HepG2 (cell line): ENCODE data around the gene METTL22. TPM values are rescaled to one million over a fixed set of nuclear protein-coding genes. Genes with fewer than 3 reads are reported as not detected.

Experiments
- ARID5B ChIP-seq: IDR thresholded peaks from 2 replicates; pipeline ENCODE4 v1.4.0; 2020; ENCODE audit warnings: mild to moderate bottlenecking, missing genetic modification reagents
- CREM ChIP-seq, 2 experiments: sonication (generic) in 1 of 2; formaldehyde crosslinking in 1 of 2; IDR thresholded peaks; 2 replicates each; pipeline versions ENCODE4 v1.4.0 to v1.6.1; 2016 to 2020; ENCODE audit warnings: antibody characterized with exemption in 1 of 2, mild to moderate bottlenecking in 1 of 2, missing genetic modification reagents in 1 of 2
- EEA1 ChIP-seq: sonication (generic); formaldehyde crosslinking; IDR thresholded peaks from 2 replicates; pipeline ENCODE4 v1.5.1; 2020; ENCODE audit warnings: mild to moderate bottlenecking, missing genetic modification reagents, borderline replicate concordance
- GATAD2A ChIP-seq: IDR thresholded peaks from 2 replicates; pipeline ENCODE4 v1.6.1; 2016
- HDAC2 ChIP-seq: sonication (generic); formaldehyde crosslinking; IDR thresholded peaks from 2 replicates; pipeline ENCODE4 v1.4.0; 2020; ENCODE audit warnings: missing genetic modification reagents
- ISL2 ChIP-seq: sonication (generic); formaldehyde crosslinking; IDR thresholded peaks from 2 replicates; pipeline ENCODE4 v1.5.0; 2020; ENCODE audit warnings: missing genetic modification reagents
- ISX ChIP-seq: sonication (generic); formaldehyde crosslinking; conservative IDR thresholded peaks from 2 replicates; pipeline ENCODE4 v1.5.0; 2020; ENCODE audit warnings: missing genetic modification reagents
- KLF13 ChIP-seq: sonication (generic); formaldehyde crosslinking; IDR thresholded peaks from 2 replicates; pipeline ENCODE4 v1.4.0; 2020; ENCODE audit warnings: mild to moderate bottlenecking, missing genetic modification reagents
- PREB ChIP-seq: sonication (generic); formaldehyde crosslinking; IDR thresholded peaks from 2 replicates; pipeline ENCODE4 v1.4.0; 2020; ENCODE audit warnings: missing genetic modification reagents
- PRMT3 ChIP-seq: sonication (generic); formaldehyde crosslinking; IDR thresholded peaks from 2 replicates; pipeline ENCODE4 v1.8.1; 2022; ENCODE audit warnings: low read depth, mild to moderate bottlenecking, moderate library complexity, missing genetic modification reagents, borderline replicate concordance
- SMYD3 ChIP-seq: sonication (generic); formaldehyde crosslinking; IDR thresholded peaks from 2 replicates; pipeline ENCODE4 v1.8.1; 2023; ENCODE audit warnings: mild to moderate bottlenecking, missing genetic modification reagents
- SUZ12 ChIP-seq: fragments of 150-350 bp; IDR thresholded peaks from 2 replicates; pipeline ENCODE4 v1.6.1; 2014; ENCODE audit warnings: low read depth, low read length
- TRIM22 ChIP-seq: fragments of 450-650 bp; IDR thresholded peaks from 2 replicates; pipeline ENCODE4 v1.6.1; 2017
- ZBTB25 ChIP-seq: IDR thresholded peaks from 2 replicates; pipeline ENCODE4 v1.6.1; 2018; ENCODE audit warnings: missing genetic modification reagents
- ZBTB37 ChIP-seq: sonication (generic); formaldehyde crosslinking; IDR thresholded peaks from 2 replicates; pipeline ENCODE4 v1.4.0; 2020; ENCODE audit warnings: mild to moderate bottlenecking, missing genetic modification reagents
- ZC3H13 ChIP-seq: sonication (generic); formaldehyde crosslinking; IDR thresholded peaks from 2 replicates; pipeline ENCODE4 v1.8.1; 2023; ENCODE audit warnings: mild to moderate bottlenecking, missing genetic modification reagents, moderate library complexity
- ZNF569 ChIP-seq: sonication (generic); formaldehyde crosslinking; IDR thresholded peaks from 2 replicates; pipeline ENCODE4 v1.5.0; 2020; ENCODE audit warnings: mild to moderate bottlenecking, missing genetic modification reagents, moderate library complexity, borderline replicate concordance
- polyA plus RNA-seq, 8 experiments: library from polyadenylated mRNA; depleted of rRNA in 3 of 8; stranded (reverse) in 7 of 8; unstranded in 1 of 8; fragments of >200 nt; fragmentation: Illumina TruSeq in 4 of 8; extraction: Trizol in 4 of 8; gene quantifications; 2 replicates each; pipeline versions ENCODE4 v1.2.1 to v1.2.3, GENCODE V29; 2011 to 2016; ENCODE audit warnings: low read depth in 4 of 8, missing spikeins in 1 of 8, mixed read lengths in 1 of 8; ENCODE audit not compliant: insufficient read depth in 1 of 8
- total RNA-seq, 5 experiments: library from RNA; depleted of rRNA; stranded (reverse); fragments of >200 nt; fragmentation: Illumina TruSeq; extraction: Trizol; gene quantifications; 2 replicates each; pipeline ENCODE4 v1.2.3, GENCODE V29; 2016; ENCODE audit warnings: low read depth in 1 of 5
- TF ChIP-seq, protein P1 (sequence below): IDR thresholded peaks from 2 replicates; pipeline ENCODE4 v1.6.1; 2016; ENCODE audit warnings: control low read depth
- TF ChIP-seq, protein P2 (sequence below): IDR thresholded peaks from 2 replicates; pipeline ENCODE4 v1.6.1; 2016

The METTL22 gene
- total and polyA plus RNA-seq, 2 of the 13 experiments (the other 11 are each of a cell fraction or from before 2014, with no cell fraction given), result 36.2 to 94.8 TPM

DNA sequence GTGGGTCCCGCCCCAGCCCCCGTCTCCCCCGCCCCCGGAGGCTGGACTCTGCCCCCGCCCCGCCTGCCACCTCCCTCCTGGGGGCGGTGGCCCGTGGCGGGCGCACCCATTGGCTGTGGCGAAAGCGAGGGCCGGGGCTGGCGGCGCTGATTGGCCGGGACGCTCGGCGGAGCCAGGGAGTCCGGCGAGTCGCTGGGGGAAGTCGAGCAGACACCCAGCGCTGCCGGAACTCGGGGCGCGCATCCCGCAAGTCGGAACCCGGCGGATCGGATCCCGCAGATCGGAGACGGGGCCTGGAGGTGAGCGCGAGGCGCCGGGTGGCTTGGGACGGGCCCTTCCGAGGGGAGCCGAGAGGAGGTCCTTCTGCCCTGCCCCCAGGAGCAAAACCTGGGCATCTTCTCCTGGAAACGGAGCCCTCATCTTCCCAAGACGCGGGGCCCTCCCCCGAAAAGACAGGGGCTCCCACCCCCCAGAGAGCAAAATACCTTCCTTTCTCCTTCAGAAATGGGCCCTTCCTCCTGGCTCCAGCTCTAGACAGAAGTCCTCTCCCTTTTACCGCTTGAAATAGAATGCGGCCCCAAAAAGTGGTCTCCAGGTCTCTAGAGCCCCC lies 53.0 kb downstream of the METTL22 start, which contains the start of gene ABAT (continued):
- TF ChIP-seq, protein P1, sequence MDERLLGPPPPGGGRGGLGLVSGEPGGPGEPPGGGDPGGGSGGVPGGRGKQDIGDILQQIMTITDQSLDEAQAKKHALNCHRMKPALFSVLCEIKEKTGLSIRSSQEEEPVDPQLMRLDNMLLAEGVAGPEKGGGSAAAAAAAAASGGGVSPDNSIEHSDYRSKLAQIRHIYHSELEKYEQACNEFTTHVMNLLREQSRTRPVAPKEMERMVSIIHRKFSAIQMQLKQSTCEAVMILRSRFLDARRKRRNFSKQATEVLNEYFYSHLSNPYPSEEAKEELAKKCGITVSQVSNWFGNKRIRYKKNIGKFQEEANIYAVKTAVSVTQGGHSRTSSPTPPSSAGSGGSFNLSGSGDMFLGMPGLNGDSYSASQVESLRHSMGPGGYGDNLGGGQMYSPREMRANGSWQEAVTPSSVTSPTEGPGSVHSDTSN (CRISPR knock-in tag), result no peak
- TF ChIP-seq EEA1 (CRISPR knock-in tag) (no peak), ZBTB37 (CRISPR knock-in tag) (no peak), SMYD3 (CRISPR knock-in tag) (no peak), ZC3H13 (no peak), TRIM22 (no peak), ISX (no peak), ISL2 (CRISPR knock-in tag) (peak; percentile 60; the same call in 1 of the 2 replicates), CREM (IDR thresholded peaks at IDR 0.05) (no peak), CREM (CRISPR knock-in tag; IDR thresholded peaks at IDR 0.05) (no peak), PRMT3 (CRISPR knock-in tag) (no peak), HDAC2 (CRISPR knock-in tag) (no peak), ZBTB25 (CRISPR knock-in tag) (no peak), SUZ12 (no peak), ARID5B (CRISPR knock-in tag) (peak; percentile 64), ZNF569 (CRISPR knock-in tag) (no peak), PREB (CRISPR knock-in tag) (no peak), GATAD2A (no peak), KLF13 (no peak)
- TF ChIP-seq, protein P2, sequence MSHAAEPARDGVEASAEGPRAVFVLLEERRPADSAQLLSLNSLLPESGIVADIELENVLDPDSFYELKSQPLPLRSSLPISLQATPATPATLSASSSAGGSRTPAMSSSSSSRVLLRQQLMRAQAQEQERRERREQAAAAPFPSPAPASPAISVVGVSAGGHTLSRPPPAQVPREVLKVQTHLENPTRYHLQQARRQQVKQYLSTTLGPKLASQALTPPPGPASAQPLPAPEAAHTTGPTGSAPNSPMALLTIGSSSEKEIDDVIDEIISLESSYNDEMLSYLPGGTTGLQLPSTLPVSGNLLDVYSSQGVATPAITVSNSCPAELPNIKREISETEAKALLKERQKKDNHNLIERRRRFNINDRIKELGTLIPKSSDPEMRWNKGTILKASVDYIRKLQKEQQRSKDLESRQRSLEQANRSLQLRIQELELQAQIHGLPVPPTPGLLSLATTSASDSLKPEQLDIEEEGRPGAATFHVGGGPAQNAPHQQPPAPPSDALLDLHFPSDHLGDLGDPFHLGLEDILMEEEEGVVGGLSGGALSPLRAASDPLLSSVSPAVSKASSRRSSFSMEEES, result no peak
